HL-60 (cell line): Measurements from ENCODE around the gene LPXN.

Experiments
- DNase-seq, 2 experiments: peaks; one replicate each; pipeline ENCODE4 v3.0.0-alpha.2; 2010 to 2020; ENCODE audit warnings: low read depth in 1 of 2, low spot score in 1 of 2
- H3K27ac ChIP-seq: fragments of 250-450 bp; sonication (Bioruptor Pico); replicated peaks from 2 replicates; pipeline ENCODE4 v1.5.1; 2020; ENCODE audit warnings: mild to moderate bottlenecking, moderate library complexity
- H3K27me3 ChIP-seq: fragments of 250-450 bp; sonication (Bioruptor Pico); 2 replicates; pipeline ENCODE4 v1.5.1; 2021; ENCODE audit warnings: mild to moderate bottlenecking, moderate library complexity; ENCODE audit not compliant: insufficient read depth, poor library complexity, severe bottlenecking
- H3K4me3 ChIP-seq: replicated peaks from 2 replicates; pipeline ENCODE4 v1.5.1; 2011; ENCODE audit warnings: mild to moderate bottlenecking, control low read depth, low read length; ENCODE audit not compliant: insufficient read depth
- GABPA ChIP-seq: IDR thresholded peaks from 2 replicates; pipeline ENCODE4 v1.6.1; 2012; ENCODE audit warnings: low read depth
- POLR2AphosphoS5 ChIP-seq: IDR thresholded peaks from 2 replicates; pipeline ENCODE4 v1.6.1; 2012; ENCODE audit warnings: low read depth
- SPI1 ChIP-seq: IDR thresholded peaks from 2 replicates; pipeline ENCODE4 v1.6.1; 2012; ENCODE audit warnings: low read depth, mild to moderate bottlenecking, borderline replicate concordance
- TF ChIP-seq, protein P1 (sequence below): IDR thresholded peaks from 2 replicates; pipeline ENCODE4 v1.6.1; 2012; ENCODE audit warnings: low read depth; ENCODE audit not compliant: insufficient replicate concordance
- TF ChIP-seq, protein P2 (sequence below): IDR thresholded peaks from one replicate; pipeline ENCODE4 v1.5.1; 2011; ENCODE audit warnings: low read length, control low read depth, inconsistent platforms; ENCODE audit not compliant: insufficient read depth

Gene LPXN

DNA sequence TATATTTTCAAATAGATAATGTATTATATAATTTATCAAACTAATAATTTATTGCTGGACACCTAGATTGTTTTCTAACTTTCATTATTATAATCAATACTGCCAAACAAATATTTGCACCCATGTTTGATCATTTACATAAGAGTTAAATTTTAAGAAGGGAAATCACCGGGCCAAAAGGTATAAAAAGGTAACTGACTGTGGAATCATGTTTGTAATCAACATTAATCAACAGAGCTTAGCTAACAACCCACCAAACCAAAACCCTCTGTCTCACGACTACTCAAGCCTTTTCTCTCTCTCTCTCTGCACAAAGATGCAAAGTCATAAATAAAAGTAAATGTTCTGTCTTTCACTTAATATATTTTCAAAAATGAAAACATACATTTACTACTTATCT lies 14.8 kb downstream of the LPXN start:
- Histone ChIP-seq H3K27me3 (no peaks in the 10 kb centered on the region), H3K4me3 (no peak overlapping the region), H3K27ac (no peak overlapping the region)
- TF ChIP-seq, protein P1, sequence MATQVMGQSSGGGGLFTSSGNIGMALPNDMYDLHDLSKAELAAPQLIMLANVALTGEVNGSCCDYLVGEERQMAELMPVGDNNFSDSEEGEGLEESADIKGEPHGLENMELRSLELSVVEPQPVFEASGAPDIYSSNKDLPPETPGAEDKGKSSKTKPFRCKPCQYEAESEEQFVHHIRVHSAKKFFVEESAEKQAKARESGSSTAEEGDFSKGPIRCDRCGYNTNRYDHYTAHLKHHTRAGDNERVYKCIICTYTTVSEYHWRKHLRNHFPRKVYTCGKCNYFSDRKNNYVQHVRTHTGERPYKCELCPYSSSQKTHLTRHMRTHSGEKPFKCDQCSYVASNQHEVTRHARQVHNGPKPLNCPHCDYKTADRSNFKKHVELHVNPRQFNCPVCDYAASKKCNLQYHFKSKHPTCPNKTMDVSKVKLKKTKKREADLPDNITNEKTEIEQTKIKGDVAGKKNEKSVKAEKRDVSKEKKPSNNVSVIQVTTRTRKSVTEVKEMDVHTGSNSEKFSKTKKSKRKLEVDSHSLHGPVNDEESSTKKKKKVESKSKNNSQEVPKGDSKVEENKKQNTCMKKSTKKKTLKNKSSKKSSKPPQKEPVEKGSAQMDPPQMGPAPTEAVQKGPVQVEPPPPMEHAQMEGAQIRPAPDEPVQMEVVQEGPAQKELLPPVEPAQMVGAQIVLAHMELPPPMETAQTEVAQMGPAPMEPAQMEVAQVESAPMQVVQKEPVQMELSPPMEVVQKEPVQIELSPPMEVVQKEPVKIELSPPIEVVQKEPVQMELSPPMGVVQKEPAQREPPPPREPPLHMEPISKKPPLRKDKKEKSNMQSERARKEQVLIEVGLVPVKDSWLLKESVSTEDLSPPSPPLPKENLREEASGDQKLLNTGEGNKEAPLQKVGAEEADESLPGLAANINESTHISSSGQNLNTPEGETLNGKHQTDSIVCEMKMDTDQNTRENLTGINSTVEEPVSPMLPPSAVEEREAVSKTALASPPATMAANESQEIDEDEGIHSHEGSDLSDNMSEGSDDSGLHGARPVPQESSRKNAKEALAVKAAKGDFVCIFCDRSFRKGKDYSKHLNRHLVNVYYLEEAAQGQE = no peak
- TF ChIP-seq SPI1 (no peak), GABPA (no peak), POLR2AphosphoS5 (no peak)
- TF ChIP-seq, protein P2, sequence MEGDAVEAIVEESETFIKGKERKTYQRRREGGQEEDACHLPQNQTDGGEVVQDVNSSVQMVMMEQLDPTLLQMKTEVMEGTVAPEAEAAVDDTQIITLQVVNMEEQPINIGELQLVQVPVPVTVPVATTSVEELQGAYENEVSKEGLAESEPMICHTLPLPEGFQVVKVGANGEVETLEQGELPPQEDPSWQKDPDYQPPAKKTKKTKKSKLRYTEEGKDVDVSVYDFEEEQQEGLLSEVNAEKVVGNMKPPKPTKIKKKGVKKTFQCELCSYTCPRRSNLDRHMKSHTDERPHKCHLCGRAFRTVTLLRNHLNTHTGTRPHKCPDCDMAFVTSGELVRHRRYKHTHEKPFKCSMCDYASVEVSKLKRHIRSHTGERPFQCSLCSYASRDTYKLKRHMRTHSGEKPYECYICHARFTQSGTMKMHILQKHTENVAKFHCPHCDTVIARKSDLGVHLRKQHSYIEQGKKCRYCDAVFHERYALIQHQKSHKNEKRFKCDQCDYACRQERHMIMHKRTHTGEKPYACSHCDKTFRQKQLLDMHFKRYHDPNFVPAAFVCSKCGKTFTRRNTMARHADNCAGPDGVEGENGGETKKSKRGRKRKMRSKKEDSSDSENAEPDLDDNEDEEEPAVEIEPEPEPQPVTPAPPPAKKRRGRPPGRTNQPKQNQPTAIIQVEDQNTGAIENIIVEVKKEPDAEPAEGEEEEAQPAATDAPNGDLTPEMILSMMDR = no peak
- no peak for DNase-seq

DNA sequence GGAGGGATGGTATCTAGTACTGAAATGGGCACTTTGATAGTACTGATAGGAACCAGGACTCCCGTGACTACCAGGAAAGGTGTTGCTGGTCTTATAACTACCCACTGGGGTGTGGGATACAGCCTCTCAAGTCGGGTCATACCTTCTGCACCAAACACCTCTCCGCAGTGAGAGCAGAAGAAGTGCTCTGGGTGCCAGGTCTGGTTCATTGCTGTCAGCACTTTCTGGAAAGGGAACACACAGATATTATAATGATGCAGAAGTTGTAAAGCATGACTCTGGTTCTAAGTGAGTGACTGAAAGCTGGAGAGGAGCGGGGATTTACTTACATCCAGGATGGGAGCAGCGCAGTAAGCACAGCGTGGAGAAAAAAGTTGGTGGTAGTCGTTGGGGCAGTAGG lies 26.0 kb downstream of the LPXN start:
- no peak overlapping the region for H3K27ac ChIP-seq
- H3K4me3 ChIP-seq = no peak overlapping the region
- DNase-seq = no peak
- TF ChIP-seq, protein P2 = no peak
- TF ChIP-seq SPI1 (no peak), GABPA (no peak), POLR2AphosphoS5 (no peak)
- TF ChIP-seq, protein P1 = no peak
- H3K27me3 ChIP-seq = no peaks in the 10 kb centered on the region

DNA sequence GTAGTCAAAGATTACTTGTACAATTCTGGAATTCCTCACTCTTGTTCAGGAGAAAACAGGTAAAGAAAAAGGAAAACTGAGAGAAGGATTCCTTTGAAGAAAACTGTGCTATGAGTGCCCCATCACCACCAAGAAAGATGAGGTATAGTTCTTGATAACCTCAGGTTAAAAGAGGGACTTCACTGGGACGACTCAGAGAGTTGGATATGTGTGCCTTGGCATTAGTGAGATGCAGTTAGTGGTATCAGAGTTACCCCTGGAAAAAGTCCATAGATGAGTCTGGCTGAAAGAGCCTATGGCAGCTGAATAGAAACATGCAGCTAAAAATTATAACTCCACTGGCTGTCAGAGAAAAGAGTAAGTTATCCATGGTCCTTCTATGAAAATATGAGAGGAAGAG lies 28.8 kb downstream of the LPXN start:
- TF ChIP-seq, protein P2 = no peak
- TF ChIP-seq, protein P1 = no peak
- TF ChIP-seq SPI1 (no peak), POLR2AphosphoS5 (no peak), GABPA (no peak)
- Histone ChIP-seq H3K4me3 (no peak overlapping the region), H3K27me3 (no peaks in the 10 kb centered on the region), H3K27ac (no peak overlapping the region)
- DNase-seq = no peak
